ENCODE measurements around the gene IRX6. TPM values are rescaled to one million over a fixed set of nuclear protein-coding genes. Genes with fewer than 3 reads are reported as not detected.

The IRX6 gene
- not detected in 2 replicates for total RNA-seq

DNA sequence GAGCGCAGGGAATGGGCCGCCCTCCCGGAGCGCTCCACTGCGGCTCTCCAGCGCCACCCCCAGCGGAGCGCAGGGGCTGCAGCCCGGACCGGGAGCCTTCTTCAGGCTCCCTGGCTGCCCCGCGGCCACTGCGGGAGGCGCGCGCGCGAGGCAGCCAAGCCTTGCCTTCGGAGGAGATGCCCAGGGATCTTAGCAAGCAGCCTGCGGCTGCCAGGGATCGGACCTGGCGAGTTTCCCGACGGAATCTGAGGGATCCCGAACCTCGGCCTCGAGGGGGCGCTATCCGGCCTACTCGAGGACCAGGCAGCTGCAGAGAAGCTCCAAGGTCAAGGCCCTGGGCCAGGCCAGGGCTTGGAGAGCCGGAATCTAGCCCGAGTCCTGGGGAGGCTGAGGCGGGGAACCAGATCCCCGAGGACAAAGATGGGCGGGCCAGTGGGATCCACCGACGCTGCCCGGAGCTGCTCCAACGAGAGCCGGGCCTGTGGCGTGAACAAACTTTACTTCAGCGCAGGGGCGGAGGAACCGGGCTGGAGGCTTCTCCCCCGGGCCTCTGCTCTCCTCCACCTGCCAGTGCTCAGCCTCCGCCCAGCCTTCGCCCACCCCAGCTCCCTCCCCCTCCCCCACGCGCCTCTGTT is at the start of gene IRX6:
Gene IRX6 (plus strand): TSS at position 567 of the 635 bp plus-strand sequence. CDS start 889 bp downstream, outside the sequence.

Other genes starting within 250 kb of the IRX6 start
- gene MMP2, start 155.0 kb downstream of the IRX6 start, total RNA-seq: 1,096 and 1,520 TPM in 2 replicates
- 32.3 and 40.7 TPM in 2 replicates for gene LPCAT2, start 184.9 kb downstream of the IRX6 start, total RNA-seq
- gene CAPNS2, start 242.5 kb downstream of the IRX6 start, total RNA-seq: 0.89 and 1.2 TPM in 2 replicates